HCT116 (cell line): Measurements from ENCODE around the gene ATG101. TPM values are rescaled to one million over a fixed set of nuclear protein-coding genes. Genes with fewer than 3 reads are reported as not detected.
A peak's percentile ranks its signal among the peaks of the same experiment; 100 is the strongest.

Experiments
- ATAC-seq: fragments of 200-7000 bp; cut with Tn5 transposase; 2 replicates; pipeline ENCODE4 v1.9.1; 2020; ENCODE audit warnings: mild to moderate bottlenecking, moderate library complexity
- BruUV-seq: library from RNA; stranded (reverse); fragments of 400-500 nt; replicated peaks from 2 replicates; lab custom pipeline; 2021; lab: Mats Ljungman, UMichigan
- CTCF ChIA-PET: fragments of 300-600 bp; sonication (Branson Sonifier 250); formaldehyde crosslinking; loops from one replicate; lab custom pipeline; 2021; ENCODE audit warnings: antibody characterized with exemption; lab: Charles Lee
- POLR2A ChIA-PET: fragments of 300-600, 350-600 bp; sonication (Branson Sonifier 250); formaldehyde crosslinking; loops from one replicate; lab custom pipeline; 2021; ENCODE audit warnings: antibody characterized with exemption; lab: Charles Lee
- RAD21 ChIA-PET, 2 experiments: fragments of 300-600 bp; sonication (Branson Sonifier 250); formaldehyde crosslinking; loops; one replicate each; lab custom pipeline; 2023; ENCODE audit warnings: low total read pairs in 2 of 2; ENCODE audit not compliant: uncharacterized antibody in 2 of 2, unreplicated experiment in 2 of 2, low non-redundant PET in 1 of 2; lab: Charles Lee
- DNase-seq: peaks from one replicate; pipeline ENCODE4 v3.0.0-alpha.2; 2010; ENCODE audit warnings: low read depth, low spot score
- H2AFZ ChIP-seq: fragments of 200-600 bp; shearing (Covaris generic), sonication (generic); 2 replicates; pipeline ENCODE4 v1.6.1; 2017; ENCODE audit warnings: low read depth, mixed run types, mixed read lengths, antibody characterized with exemption, low read length; ENCODE audit not compliant: poor library complexity, severe bottlenecking
- H3K27ac ChIP-seq: 2 replicates; pipeline ENCODE4 v1.5.1; 2012; ENCODE audit warnings: low read depth, low read length
- H3K27me3 ChIP-seq: fragments of 200-600 bp; sonication (generic); 2 replicates; pipeline ENCODE4 v1.6.1; 2016; ENCODE audit warnings: mixed run types, low read length, mixed read lengths; ENCODE audit not compliant: insufficient read depth
- H3K36me3 ChIP-seq, 2 experiments: fragments of 200-500 bp in 1 of 2; fragments of 200-600 bp in 1 of 2; sonication (Bioruptor generic) in 1 of 2; sonication (generic) in 1 of 2; 2 replicates each; pipeline versions ENCODE4 v1.5.1 to v1.6.1; 2014 to 2016; ENCODE audit warnings: low read length in 2 of 2, inconsistent platforms in 1 of 2, mixed read lengths in 1 of 2, mixed run types in 1 of 2; ENCODE audit not compliant: insufficient read depth in 2 of 2, control insufficient read depth in 1 of 2
- H3K4me1 ChIP-seq, 2 experiments: fragments of 200-600 bp in 1 of 2; sonication (generic) in 1 of 2; 2 replicates each; pipeline versions ENCODE4 v1.5.1 to v1.6.1; 2012 to 2017; ENCODE audit warnings: low read length in 2 of 2, inconsistent platforms in 1 of 2, mild to moderate bottlenecking in 1 of 2, mixed read lengths in 1 of 2, mixed run types in 1 of 2, moderate library complexity in 1 of 2; ENCODE audit not compliant: insufficient read depth in 2 of 2, control insufficient read depth in 1 of 2
- H3K4me2 ChIP-seq: fragments of 200-600 bp; sonication (generic); 2 replicates; pipeline ENCODE4 v1.6.1; 2017; ENCODE audit warnings: mixed run types, low read length, mixed read lengths
- H3K4me3 ChIP-seq, 2 experiments: fragments of 200-600 bp in 1 of 2; sonication (generic) in 1 of 2; replicated peaks in 1 of 2; 2 replicates each; pipeline ENCODE4 v1.5.1; 2011 to 2016; ENCODE audit warnings: low read length in 2 of 2, control low read depth in 1 of 2, low read depth in 1 of 2, mild to moderate bottlenecking in 1 of 2, mixed read lengths in 1 of 2, mixed run types in 1 of 2
- H3K79me2 ChIP-seq: fragments of 200-600 bp; sonication (generic); 2 replicates; pipeline ENCODE4 v1.6.1; 2017; ENCODE audit warnings: mild to moderate bottlenecking, mixed run types, low read length, moderate library complexity, mixed read lengths; ENCODE audit not compliant: insufficient read depth
- H3K9ac ChIP-seq: fragments of 200-600 bp; sonication (generic); 2 replicates; pipeline ENCODE4 v1.6.1; 2016; ENCODE audit warnings: low read length, mixed read lengths
- H3K9me2 ChIP-seq: fragments of 200-600 bp; sonication (generic), shearing (Covaris generic); 2 replicates; pipeline ENCODE4 v1.6.1; 2017; ENCODE audit warnings: mixed run types, mild to moderate bottlenecking, moderate library complexity; ENCODE audit not compliant: insufficient read depth
- H3K9me3 ChIP-seq, 2 experiments: fragments of 200-500 bp in 1 of 2; fragments of 200-600 bp in 1 of 2; sonication (Bioruptor generic) in 1 of 2; sonication (generic) in 1 of 2; 2 replicates each; pipeline ENCODE4 v1.6.1; 2014 to 2017; ENCODE audit warnings: low read length in 2 of 2, mixed read lengths in 2 of 2, inconsistent platforms in 1 of 2, low read depth in 1 of 2, mild to moderate bottlenecking in 1 of 2, mixed run types in 1 of 2, moderate library complexity in 1 of 2; ENCODE audit not compliant: control insufficient read depth in 1 of 2, insufficient read depth in 1 of 2
- H4K20me1 ChIP-seq: fragments of 200-600 bp; sonication (generic), shearing (Covaris generic); 2 replicates; pipeline ENCODE4 v1.6.1; 2017; ENCODE audit warnings: mixed run types, mild to moderate bottlenecking, moderate library complexity; ENCODE audit not compliant: insufficient read depth
- EGR1 ChIP-seq: IDR thresholded peaks from 2 replicates; pipeline ENCODE4 v1.6.1; 2012; ENCODE audit warnings: low read depth
- ELF1 ChIP-seq: IDR thresholded peaks from 2 replicates; pipeline ENCODE4 v1.6.1; 2012; ENCODE audit warnings: low read depth, borderline replicate concordance
- EZH2 ChIP-seq: fragments of 200-600 bp; sonication (generic); IDR thresholded peaks from 2 replicates; pipeline ENCODE4 v1.6.1; 2017; ENCODE audit warnings: antibody characterized with exemption, mixed run types
- SIN3A ChIP-seq: IDR thresholded peaks from 2 replicates; pipeline ENCODE4 v1.6.1; 2012; ENCODE audit warnings: low read depth
- SRF ChIP-seq: IDR thresholded peaks from 2 replicates; pipeline ENCODE4 v1.6.1; 2012; ENCODE audit warnings: low read depth
- TCF7L2 ChIP-seq: IDR thresholded peaks from 2 replicates; pipeline ENCODE4 v1.7.0; 2011; ENCODE audit warnings: borderline replicate concordance, inconsistent platforms; ENCODE audit not compliant: insufficient read depth, insufficient read length; ENCODE audit errors: extremely low read depth
- ZFX ChIP-seq: fragments of 450-650 bp; IDR thresholded peaks from 2 replicates; pipeline ENCODE4 v1.6.1; 2017
- intact Hi-C: fragments of 100-400 bp; cut with micrococcal nuclease; formaldehyde crosslinking; loops from 2 replicates; pipeline ENCODE4 v1.10.0; 2022
- total RNA-seq: library from RNA; stranded (reverse); gene quantifications from one replicate; pipeline ENCODE4 v1.2.1, GENCODE V29; 2021; ENCODE audit not compliant: unreplicated experiment
- TF ChIP-seq, protein P1 (sequence below): IDR thresholded peaks from 2 replicates; pipeline ENCODE4 v1.6.1; 2012
- TF ChIP-seq, protein P2 (sequence below): IDR thresholded peaks from 2 replicates; pipeline ENCODE4 v1.6.1; 2012; ENCODE audit warnings: low read depth

Gene ATG101
- total RNA-seq, 1 experiment from 2014 or later = 49.2 TPM

- Histone ChIP-seq H3K79me2 (peaks cover 31% of the 10 kb centered on the region; the same call in 1 of the 2 replicates), H3K4me2 (peak overlapping the region; percentile 99), H3K9me3 (no peaks in the 10 kb centered on the region), H3K27ac (peak overlapping the region; percentile 92), H4K20me1 (no peaks in the 10 kb centered on the region), H3K4me3 (peak overlapping the region; percentile 50 to 86), H3K9ac (peak overlapping the region; percentile 85), H2AFZ (no peak overlapping the region), H3K36me3 (no peaks in the 10 kb centered on the region), H3K27me3 (no peaks in the 10 kb centered on the region), H3K4me1 (peaks cover 22 to 55% of the 10 kb centered on the region in 2 experiments), H3K9me2 (no peaks in the 10 kb centered on the region)
- ATAC-seq = no peak
- RAD21 ChIA-PET = no interaction called here
- no peak for TF ChIP-seq TCF7L2
- no peak for TF ChIP-seq EZH2
- no peak for TF ChIP-seq SRF
- TF ChIP-seq ELF1 = no peak
- TF ChIP-seq EGR1 = no peak
- TF ChIP-seq ZFX = no peak
- TF ChIP-seq, protein P1, sequence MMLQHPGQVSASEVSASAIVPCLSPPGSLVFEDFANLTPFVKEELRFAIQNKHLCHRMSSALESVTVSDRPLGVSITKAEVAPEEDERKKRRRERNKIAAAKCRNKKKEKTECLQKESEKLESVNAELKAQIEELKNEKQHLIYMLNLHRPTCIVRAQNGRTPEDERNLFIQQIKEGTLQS = no peak
- TF ChIP-seq, protein P2, sequence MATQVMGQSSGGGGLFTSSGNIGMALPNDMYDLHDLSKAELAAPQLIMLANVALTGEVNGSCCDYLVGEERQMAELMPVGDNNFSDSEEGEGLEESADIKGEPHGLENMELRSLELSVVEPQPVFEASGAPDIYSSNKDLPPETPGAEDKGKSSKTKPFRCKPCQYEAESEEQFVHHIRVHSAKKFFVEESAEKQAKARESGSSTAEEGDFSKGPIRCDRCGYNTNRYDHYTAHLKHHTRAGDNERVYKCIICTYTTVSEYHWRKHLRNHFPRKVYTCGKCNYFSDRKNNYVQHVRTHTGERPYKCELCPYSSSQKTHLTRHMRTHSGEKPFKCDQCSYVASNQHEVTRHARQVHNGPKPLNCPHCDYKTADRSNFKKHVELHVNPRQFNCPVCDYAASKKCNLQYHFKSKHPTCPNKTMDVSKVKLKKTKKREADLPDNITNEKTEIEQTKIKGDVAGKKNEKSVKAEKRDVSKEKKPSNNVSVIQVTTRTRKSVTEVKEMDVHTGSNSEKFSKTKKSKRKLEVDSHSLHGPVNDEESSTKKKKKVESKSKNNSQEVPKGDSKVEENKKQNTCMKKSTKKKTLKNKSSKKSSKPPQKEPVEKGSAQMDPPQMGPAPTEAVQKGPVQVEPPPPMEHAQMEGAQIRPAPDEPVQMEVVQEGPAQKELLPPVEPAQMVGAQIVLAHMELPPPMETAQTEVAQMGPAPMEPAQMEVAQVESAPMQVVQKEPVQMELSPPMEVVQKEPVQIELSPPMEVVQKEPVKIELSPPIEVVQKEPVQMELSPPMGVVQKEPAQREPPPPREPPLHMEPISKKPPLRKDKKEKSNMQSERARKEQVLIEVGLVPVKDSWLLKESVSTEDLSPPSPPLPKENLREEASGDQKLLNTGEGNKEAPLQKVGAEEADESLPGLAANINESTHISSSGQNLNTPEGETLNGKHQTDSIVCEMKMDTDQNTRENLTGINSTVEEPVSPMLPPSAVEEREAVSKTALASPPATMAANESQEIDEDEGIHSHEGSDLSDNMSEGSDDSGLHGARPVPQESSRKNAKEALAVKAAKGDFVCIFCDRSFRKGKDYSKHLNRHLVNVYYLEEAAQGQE = no peak
- TF ChIP-seq SIN3A = no peak
- TSS peak; percentile 91 for BruUV-seq
- CTCF ChIA-PET = interaction anchor here (0.8 to 2.7 kb wide), 4 partner anchors 16 to 25 kb away, joined by 4 to 25 read pairs (median 8); no protein-coding TSS in a partner anchor
- intact Hi-C loops = loop anchor here (1.0 kb wide), 1 partner anchor 19 kb away; the partner anchor contains the start of gene ATG101
- no peak for DNase-seq
- POLR2A ChIA-PET = interaction anchor here (0.5 to 2.3 kb wide), 8 partner anchors 9 to 1460 kb away, joined by 3 to 40 read pairs (median 9); no protein-coding TSS in a partner anchor
Observed at GRCh38 chr12:52050116-52050757, 19.5 kb upstream of the ATG101 start.
